GM13976 (cell line): ENCODE data around the gene LILRB5.

Experiments used
- DNase-seq: peaks from one replicate; pipeline ENCODE4 v3.0.0; 2012; ENCODE audit warnings: low spot score
- in situ Hi-C: fragments of 300-500 bp; cut with MboI; formaldehyde crosslinking; loops from one replicate; pipeline ENCODE4 v1.12.0; 2022; ENCODE audit warnings: low sequenced_read_pairs, mixed read lengths, inconsistent platforms; ENCODE audit not compliant: unreplicated experiment
- TF ChIP-seq, protein P1 (sequence below): IDR thresholded peaks from 2 replicates; pipeline ENCODE4 v1.5.1; 2012; ENCODE audit warnings: borderline replicate concordance, mild to moderate bottlenecking; ENCODE audit not compliant: insufficient read depth; ENCODE audit errors: extremely low read depth, missing control alignments, control extremely low read depth

The LILRB5 gene

DNA sequence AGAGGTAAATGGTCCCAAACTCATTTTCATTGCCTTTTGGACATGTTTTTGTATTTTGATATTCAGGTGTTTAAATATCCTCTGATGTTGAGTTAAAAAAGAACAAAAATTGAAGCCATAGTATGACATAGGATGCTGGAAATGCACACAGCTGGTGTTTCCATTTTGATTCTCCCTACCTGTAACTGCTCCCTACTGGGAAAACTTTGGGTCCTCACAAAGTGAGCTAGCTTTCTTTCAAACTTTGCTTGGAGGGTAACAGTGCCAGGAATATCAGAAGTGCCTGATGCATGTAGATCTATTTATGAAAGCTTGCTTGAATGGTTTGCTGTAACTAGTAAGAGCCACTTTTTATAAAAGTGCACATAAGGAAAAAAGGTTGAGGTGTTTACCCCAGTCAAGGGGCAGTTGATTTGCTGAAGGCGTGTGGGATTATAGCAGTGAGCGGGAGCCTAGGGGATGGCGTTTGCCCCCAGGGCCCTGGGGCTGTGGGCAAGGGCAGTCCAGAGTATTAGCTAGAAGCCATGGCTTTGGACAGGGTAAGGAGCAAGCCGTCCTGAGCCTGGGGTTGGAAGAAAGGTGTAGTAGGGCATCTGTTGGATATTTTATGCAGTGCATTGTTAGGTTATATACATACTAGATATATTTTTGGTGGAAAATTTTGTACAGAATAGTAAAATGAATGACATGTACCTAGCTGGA lies 52.2 kb downstream of the LILRB5 start:
- TF ChIP-seq, protein P1, sequence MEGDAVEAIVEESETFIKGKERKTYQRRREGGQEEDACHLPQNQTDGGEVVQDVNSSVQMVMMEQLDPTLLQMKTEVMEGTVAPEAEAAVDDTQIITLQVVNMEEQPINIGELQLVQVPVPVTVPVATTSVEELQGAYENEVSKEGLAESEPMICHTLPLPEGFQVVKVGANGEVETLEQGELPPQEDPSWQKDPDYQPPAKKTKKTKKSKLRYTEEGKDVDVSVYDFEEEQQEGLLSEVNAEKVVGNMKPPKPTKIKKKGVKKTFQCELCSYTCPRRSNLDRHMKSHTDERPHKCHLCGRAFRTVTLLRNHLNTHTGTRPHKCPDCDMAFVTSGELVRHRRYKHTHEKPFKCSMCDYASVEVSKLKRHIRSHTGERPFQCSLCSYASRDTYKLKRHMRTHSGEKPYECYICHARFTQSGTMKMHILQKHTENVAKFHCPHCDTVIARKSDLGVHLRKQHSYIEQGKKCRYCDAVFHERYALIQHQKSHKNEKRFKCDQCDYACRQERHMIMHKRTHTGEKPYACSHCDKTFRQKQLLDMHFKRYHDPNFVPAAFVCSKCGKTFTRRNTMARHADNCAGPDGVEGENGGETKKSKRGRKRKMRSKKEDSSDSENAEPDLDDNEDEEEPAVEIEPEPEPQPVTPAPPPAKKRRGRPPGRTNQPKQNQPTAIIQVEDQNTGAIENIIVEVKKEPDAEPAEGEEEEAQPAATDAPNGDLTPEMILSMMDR = no peak
- in situ Hi-C loops = no loop called here

DNA sequence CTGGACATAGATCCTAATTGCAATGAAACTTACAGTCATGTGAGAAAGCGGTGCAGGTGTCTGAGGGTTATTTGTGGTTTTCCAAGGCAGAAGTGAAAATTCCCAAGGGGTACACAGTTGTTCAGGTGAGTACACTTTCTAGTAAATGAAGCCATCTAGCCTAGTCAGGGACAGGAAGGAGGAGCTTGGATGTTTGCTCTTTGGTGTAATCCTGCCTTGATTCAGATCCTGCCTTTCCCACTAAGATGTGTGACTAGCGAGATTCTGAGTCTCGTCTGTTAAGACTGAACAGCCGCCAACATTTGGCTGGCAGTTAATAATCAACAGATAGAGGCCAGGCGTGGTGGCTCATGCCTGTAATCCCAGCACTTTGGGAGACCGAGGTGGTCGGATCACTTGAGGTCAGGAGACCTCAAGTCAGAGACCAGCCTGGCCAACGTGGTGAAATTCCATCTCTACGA lies 53.9 kb downstream of the LILRB5 start:
- no peak for DNase-seq
- TF ChIP-seq, protein P1 = no peak
- in situ Hi-C loops = no loop called here

More for the DNA sequence above, 52.2 kb downstream of the LILRB5 start:
- no peak for DNase-seq

DNA sequence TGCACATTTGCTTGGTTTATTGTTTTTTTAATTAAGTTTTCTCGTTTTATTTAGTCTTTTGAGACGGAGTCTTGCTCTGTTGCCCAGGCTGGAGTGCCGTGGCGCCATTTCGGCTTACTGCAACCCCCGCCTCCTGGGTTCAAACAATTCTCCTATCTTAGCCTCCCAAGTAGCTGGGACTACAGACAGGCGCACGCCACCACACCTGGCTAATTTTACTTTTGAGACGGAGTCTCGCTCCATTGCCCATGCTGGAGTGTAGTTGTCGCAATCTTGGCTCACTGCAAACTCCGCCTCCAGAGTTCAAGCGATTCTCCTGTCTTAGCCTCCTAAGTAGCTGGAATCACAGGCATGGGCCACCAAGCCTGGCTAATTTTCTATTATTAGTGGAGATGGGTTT lies 55.1 kb downstream of the LILRB5 start:
- DNase-seq = no peak
- TF ChIP-seq, protein P1 = no peak
- in situ Hi-C loops = no loop called here

DNA sequence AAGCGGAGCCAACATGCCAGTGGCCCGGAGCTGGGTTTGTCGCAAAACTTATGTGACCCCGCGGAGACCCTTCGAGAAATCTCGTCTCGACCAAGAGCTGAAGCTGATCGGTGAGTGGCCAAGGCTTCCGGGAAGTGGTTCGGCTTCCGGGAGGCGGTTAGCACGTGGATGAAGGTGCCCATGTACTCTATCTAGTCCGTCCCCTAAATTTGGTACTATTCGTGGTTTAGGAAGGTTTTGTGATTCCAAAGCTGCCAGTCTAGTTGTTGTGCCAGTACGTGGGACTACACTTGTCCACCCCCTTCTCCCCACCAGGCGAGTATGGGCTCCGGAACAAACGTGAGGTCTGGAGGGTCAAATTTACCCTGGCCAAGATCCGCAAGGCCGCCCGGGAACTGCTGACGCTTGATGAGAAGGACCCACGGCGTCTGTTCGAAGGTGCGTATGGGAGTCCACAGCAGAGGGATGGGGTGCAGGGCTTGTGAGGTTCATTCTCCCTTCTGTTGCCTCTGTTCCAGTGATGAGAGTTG lies 55.8 kb downstream of the LILRB5 start:
- TF ChIP-seq, protein P1 = no peak
- in situ Hi-C loops = no loop called here
- DNase-seq = no peak
